OCI-LY1 (cell line): Measurements from ENCODE around the gene FGGY.

Experiments used
- H2AFZ ChIP-seq: fragments of 200-600 bp; sonication (generic), shearing (Covaris generic); 2 replicates; pipeline ENCODE4 v1.6.0; 2014; ENCODE audit warnings: antibody characterized with exemption, mild to moderate bottlenecking, low read length
- H3F3A ChIP-seq: fragments of 200-600 bp; sonication (generic), shearing (Covaris generic); 2 replicates; pipeline ENCODE4 v1.6.0; 2014; ENCODE audit warnings: mild to moderate bottlenecking, antibody characterized with exemption, low read length, moderate library complexity; ENCODE audit not compliant: insufficient read depth
- H3K27ac ChIP-seq: fragments of 200-600 bp; sonication (generic); 2 replicates; pipeline ENCODE4 v1.5.1; 2014; ENCODE audit warnings: low read length, mixed run types, mild to moderate bottlenecking, low read depth; ENCODE audit not compliant: poor library complexity, severe bottlenecking
- H3K27me3 ChIP-seq: fragments of 200-600 bp; sonication (generic); 2 replicates; pipeline ENCODE4 v1.6.0; 2014; ENCODE audit warnings: antibody characterized with exemption, mild to moderate bottlenecking, low read length, moderate library complexity; ENCODE audit not compliant: insufficient read depth
- H3K36me3 ChIP-seq: fragments of 200-600 bp; sonication (generic); 2 replicates; pipeline ENCODE4 v1.6.1; 2014; ENCODE audit warnings: mild to moderate bottlenecking, antibody characterized with exemption, low read length, moderate library complexity, mixed read lengths; ENCODE audit not compliant: insufficient read depth
- H3K4me1 ChIP-seq: fragments of 200-600 bp; sonication (generic); 2 replicates; pipeline ENCODE4 v1.5.1; 2014; ENCODE audit warnings: mild to moderate bottlenecking, low read length, moderate library complexity; ENCODE audit not compliant: insufficient read depth, severe bottlenecking
- H3K4me2 ChIP-seq: fragments of 200-600 bp; sonication (generic), shearing (Covaris generic); 2 replicates; pipeline ENCODE4 v1.6.1; 2014; ENCODE audit warnings: low read length
- H3K4me3 ChIP-seq: fragments of 200-600 bp; sonication (generic); 2 replicates; pipeline ENCODE4 v1.5.1; 2014; ENCODE audit warnings: low read length, low read depth, mild to moderate bottlenecking, mixed read lengths; ENCODE audit not compliant: poor library complexity, severe bottlenecking
- H3K79me2 ChIP-seq: fragments of 200-600 bp; shearing (Covaris generic); 2 replicates; pipeline ENCODE4 v1.6.1; 2016; ENCODE audit warnings: mixed run types, low read length, mixed read lengths; ENCODE audit not compliant: insufficient read depth
- H3K9ac ChIP-seq: fragments of 200-600 bp; sonication (generic), shearing (Covaris generic); 2 replicates; pipeline ENCODE4 v1.6.1; 2014; ENCODE audit warnings: mild to moderate bottlenecking, low read length, mixed read lengths
- H3K9me2 ChIP-seq: fragments of 200-600 bp; sonication (generic), shearing (Covaris generic); 2 replicates; pipeline ENCODE4 v1.6.1; 2014; ENCODE audit warnings: low read depth, mild to moderate bottlenecking, low read length, mixed read lengths
- H3K9me3 ChIP-seq: fragments of 200-600 bp; shearing (Covaris generic); 2 replicates; pipeline ENCODE4 v1.6.1; 2014; ENCODE audit warnings: low read length, mixed read lengths
- H4K20me1 ChIP-seq: fragments of 200-600 bp; sonication (generic), shearing (Covaris generic); 2 replicates; pipeline ENCODE4 v1.6.0; 2016; ENCODE audit warnings: mild to moderate bottlenecking, low read length; ENCODE audit not compliant: insufficient read depth
- CTCF ChIP-seq: fragments of 200-600 bp; sonication (generic), shearing (Covaris generic); IDR thresholded peaks from 2 replicates; pipeline ENCODE4 v1.5.1; 2017; ENCODE audit warnings: mild to moderate bottlenecking, antibody characterized with exemption, low read length, moderate library complexity, mixed read lengths
- EZH2 ChIP-seq: fragments of 200-600 bp; sonication (generic), shearing (Covaris generic); IDR thresholded peaks from 2 replicates; pipeline ENCODE4 v1.8.0; 2017; ENCODE audit warnings: borderline replicate concordance, mixed run types, mild to moderate bottlenecking, antibody characterized with exemption, low read length, moderate library complexity, mixed read lengths

FGGY gene

GRCh38 chr1:59293849-59294248, 3.0 kb upstream of the FGGY start:
- no peak overlapping the region for H3K9ac ChIP-seq
- H3K4me3 ChIP-seq, result no peak overlapping the region
- no peaks in the 10 kb centered on the region for H3K79me2 ChIP-seq
- H3K4me1 ChIP-seq, result peaks cover 17% of the 10 kb centered on the region
- no peaks in the 10 kb centered on the region; the same call in 1 of the 2 replicates for H3F3A ChIP-seq
- no peaks in the 10 kb centered on the region for H3K36me3 ChIP-seq
- H3K9me2 ChIP-seq, result no peaks in the 10 kb centered on the region
- H3K9me3 ChIP-seq, result no peaks in the 10 kb centered on the region
- H4K20me1 ChIP-seq, result no peaks in the 10 kb centered on the region
- H3K27ac ChIP-seq, result no peak overlapping the region
- no peak overlapping the region for H3K4me2 ChIP-seq
- TF ChIP-seq CTCF (no peak), EZH2 (no peak)
- H2AFZ ChIP-seq, result no peak overlapping the region
- no peaks in the 10 kb centered on the region for H3K27me3 ChIP-seq

GRCh38 chr1:59294423-59294822, 2.5 kb upstream of the FGGY start:
- H3K9ac ChIP-seq, result no peak overlapping the region
- no peak overlapping the region for H3K4me3 ChIP-seq
- no peak overlapping the region for H3K27ac ChIP-seq
- TF ChIP-seq EZH2 (no peak), CTCF (no peak)
- H3K36me3 ChIP-seq, result no peaks in the 10 kb centered on the region
- H3K27me3 ChIP-seq, result no peaks in the 10 kb centered on the region
- H4K20me1 ChIP-seq, result no peaks in the 10 kb centered on the region
- no peak overlapping the region for H3K4me2 ChIP-seq
- no peaks in the 10 kb centered on the region; the same call in 1 of the 2 replicates for H3F3A ChIP-seq
- H3K9me3 ChIP-seq, result no peaks in the 10 kb centered on the region
- H3K79me2 ChIP-seq, result no peaks in the 10 kb centered on the region
- H3K9me2 ChIP-seq, result no peaks in the 10 kb centered on the region
- H2AFZ ChIP-seq, result no peak overlapping the region
- peaks cover 17% of the 10 kb centered on the region for H3K4me1 ChIP-seq

GRCh38 chr1:59295618-59296017, 1.3 kb upstream of the FGGY start:
- Histone ChIP-seq H3K4me3 (peak overlapping the region; percentile 70), H4K20me1 (no peaks in the 10 kb centered on the region), H3K9ac (no peak overlapping the region; the same call in 1 of the 2 replicates), H3K9me3 (no peaks in the 10 kb centered on the region), H3K4me1 (peaks cover 17% of the 10 kb centered on the region), H3K9me2 (no peaks in the 10 kb centered on the region), H3K36me3 (no peaks in the 10 kb centered on the region), H3F3A (no peaks in the 10 kb centered on the region; the same call in 1 of the 2 replicates), H3K27me3 (no peaks in the 10 kb centered on the region), H3K27ac (no peak overlapping the region), H3K4me2 (peak overlapping the region; percentile 75), H2AFZ (no peak overlapping the region), H3K79me2 (no peaks in the 10 kb centered on the region)
- no peak for TF ChIP-seq CTCF
- TF ChIP-seq EZH2, result no peak
